Ovary (tissue), 3 donors: ENCODE results near the gene RERE.

Source experiments
- EP300 ChIP-seq: sonication (generic); formaldehyde crosslinking; IDR thresholded peaks from one replicate; pipeline ENCODE4 v1.6.1; 2017; ENCODE audit warnings: antibody characterized with exemption
- POLR2A ChIP-seq: fragments of 450-650 bp; IDR thresholded peaks from one replicate; pipeline ENCODE4 v1.6.1; 2017; ENCODE audit warnings: antibody characterized with exemption, mild to moderate bottlenecking, moderate library complexity
- TF ChIP-seq, protein P1 (sequence below), 3 donors: fragments of 450-650 bp in 2 of 3; fragments of 200-600 bp in 1 of 3; IDR thresholded peaks; one replicate each; pipeline versions ENCODE4 v1.5.1 to v1.8.0; 2016 to 2022; ENCODE audit warnings: antibody characterized with exemption in 3 of 3, mild to moderate bottlenecking in 1 of 3
- donor health status: DM: no; HTN: no; CAD: no.

DNA sequence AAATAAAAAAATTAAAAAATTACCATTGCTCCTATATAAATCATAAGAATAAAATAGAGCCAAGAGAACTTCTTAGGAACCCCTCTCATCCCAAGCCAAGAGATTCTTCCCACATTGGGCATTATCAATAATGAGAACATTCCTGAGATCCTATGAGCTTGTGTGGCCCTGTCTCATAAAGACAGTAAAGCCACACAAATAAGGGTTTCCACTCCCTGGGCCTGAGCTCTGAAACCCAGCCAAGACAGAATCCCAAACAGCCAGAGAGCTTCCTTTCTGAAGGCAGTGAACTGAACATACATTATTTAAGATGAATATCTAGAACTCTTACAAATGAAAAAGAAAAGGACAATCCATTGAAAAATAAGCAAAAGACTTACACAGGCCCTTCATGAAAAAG is 431.2 kb downstream of the RERE start:
- TF ChIP-seq, protein P1, sequence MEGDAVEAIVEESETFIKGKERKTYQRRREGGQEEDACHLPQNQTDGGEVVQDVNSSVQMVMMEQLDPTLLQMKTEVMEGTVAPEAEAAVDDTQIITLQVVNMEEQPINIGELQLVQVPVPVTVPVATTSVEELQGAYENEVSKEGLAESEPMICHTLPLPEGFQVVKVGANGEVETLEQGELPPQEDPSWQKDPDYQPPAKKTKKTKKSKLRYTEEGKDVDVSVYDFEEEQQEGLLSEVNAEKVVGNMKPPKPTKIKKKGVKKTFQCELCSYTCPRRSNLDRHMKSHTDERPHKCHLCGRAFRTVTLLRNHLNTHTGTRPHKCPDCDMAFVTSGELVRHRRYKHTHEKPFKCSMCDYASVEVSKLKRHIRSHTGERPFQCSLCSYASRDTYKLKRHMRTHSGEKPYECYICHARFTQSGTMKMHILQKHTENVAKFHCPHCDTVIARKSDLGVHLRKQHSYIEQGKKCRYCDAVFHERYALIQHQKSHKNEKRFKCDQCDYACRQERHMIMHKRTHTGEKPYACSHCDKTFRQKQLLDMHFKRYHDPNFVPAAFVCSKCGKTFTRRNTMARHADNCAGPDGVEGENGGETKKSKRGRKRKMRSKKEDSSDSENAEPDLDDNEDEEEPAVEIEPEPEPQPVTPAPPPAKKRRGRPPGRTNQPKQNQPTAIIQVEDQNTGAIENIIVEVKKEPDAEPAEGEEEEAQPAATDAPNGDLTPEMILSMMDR (IDR thresholded peaks at IDR 0.05) = no peak
- TF ChIP-seq POLR2A (no peak), EP300 (no peak)
